ENCODE results near the gene COPE. TPM values are rescaled to one million over a fixed set of nuclear protein-coding genes. Genes with fewer than 3 reads are reported as not detected.

Gene COPE
- total RNA-seq, 1 donor from 2014 or later, result 141 TPM

DNA sequence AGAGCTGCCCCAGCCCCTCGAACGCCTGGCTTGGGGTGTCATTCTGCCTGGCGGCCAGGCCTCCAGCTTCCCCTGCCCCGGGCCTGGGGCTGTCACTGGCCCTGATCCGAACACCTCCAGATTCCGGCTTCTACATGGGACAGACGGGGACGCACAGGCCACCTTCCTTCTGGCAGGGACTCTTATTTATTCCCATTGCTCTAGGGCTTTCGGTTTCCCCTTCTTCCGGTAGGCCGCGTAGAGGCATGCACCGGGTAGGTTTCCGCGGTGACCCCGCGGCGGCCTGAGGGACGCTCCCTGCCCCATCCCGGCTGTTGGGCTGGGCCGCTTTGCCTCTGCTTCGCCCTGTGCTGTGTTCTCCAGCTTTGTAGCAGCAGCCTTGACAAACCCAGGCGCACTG, 51.4 kb downstream of the COPE start:
- Histone ChIP-seq H3K27ac (no peak overlapping the region), H3K4me3 (no peak overlapping the region), H3K4me1 (peaks cover 11% of the 10 kb centered on the region), H3K9me3 (no peaks in the 10 kb centered on the region), H3K27me3 (peaks cover 7% of the 10 kb centered on the region), H3K36me3 (peaks cover 50% of the 10 kb centered on the region)
- ATAC-seq, result no peak
- TF ChIP-seq, protein P1, sequence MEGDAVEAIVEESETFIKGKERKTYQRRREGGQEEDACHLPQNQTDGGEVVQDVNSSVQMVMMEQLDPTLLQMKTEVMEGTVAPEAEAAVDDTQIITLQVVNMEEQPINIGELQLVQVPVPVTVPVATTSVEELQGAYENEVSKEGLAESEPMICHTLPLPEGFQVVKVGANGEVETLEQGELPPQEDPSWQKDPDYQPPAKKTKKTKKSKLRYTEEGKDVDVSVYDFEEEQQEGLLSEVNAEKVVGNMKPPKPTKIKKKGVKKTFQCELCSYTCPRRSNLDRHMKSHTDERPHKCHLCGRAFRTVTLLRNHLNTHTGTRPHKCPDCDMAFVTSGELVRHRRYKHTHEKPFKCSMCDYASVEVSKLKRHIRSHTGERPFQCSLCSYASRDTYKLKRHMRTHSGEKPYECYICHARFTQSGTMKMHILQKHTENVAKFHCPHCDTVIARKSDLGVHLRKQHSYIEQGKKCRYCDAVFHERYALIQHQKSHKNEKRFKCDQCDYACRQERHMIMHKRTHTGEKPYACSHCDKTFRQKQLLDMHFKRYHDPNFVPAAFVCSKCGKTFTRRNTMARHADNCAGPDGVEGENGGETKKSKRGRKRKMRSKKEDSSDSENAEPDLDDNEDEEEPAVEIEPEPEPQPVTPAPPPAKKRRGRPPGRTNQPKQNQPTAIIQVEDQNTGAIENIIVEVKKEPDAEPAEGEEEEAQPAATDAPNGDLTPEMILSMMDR (IDR thresholded peaks at IDR 0.05), result no peak
- intact Hi-C loops (cut with DNase I), result no loop called here
- no peak for DNase-seq

DNA sequence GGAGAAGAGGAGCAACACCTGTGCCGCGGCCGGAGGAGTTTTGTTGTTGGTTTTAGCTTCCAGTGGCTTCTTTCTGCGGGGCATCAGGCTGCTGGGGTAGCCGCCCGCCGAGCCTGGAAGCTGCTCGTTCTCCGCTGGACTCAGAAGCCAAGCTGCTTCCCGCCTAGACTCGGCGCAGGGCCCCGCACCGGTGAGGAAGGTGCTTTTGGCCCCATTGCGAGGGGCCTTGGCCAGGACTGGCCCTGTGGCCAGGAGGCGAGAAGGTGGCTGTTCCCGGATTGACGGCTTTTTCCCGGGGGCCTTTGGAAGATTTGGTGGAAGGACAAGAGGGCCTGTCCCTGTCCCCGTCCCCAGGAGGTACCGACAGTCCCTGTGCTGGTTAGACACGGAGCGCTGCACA, 52.0 kb downstream of the COPE start:
- Histone ChIP-seq H3K27ac (no peak overlapping the region), H3K4me3 (no peak overlapping the region), H3K36me3 (peaks cover 56% of the 10 kb centered on the region), H3K4me1 (peaks cover 11% of the 10 kb centered on the region), H3K9me3 (no peaks in the 10 kb centered on the region), H3K27me3 (peaks cover 7% of the 10 kb centered on the region)
- intact Hi-C loops (cut with DNase I), result no loop called here
- no peak for DNase-seq
- ATAC-seq, result no peak
- TF ChIP-seq, protein P1 (IDR thresholded peaks at IDR 0.05), result no peak

DNA sequence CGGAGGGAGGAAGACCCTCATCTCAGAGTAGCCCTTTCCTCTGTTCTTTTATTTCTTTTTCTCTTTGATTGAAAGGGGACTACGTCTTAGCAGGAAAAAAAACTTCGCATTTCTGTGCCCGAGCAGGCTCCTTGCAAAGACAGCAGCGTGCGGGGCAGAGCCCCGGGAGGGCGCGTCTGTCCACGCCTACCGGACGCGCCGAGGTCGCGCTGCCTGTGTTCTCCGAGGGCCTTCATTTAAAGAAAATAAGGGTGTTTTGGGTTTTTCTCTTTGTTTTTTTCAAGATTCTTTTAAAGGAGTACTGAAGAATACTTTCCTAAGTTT, 52.4 kb downstream of the COPE start:
- Histone ChIP-seq H3K27me3 (peaks cover 7% of the 10 kb centered on the region), H3K36me3 (peaks cover 60% of the 10 kb centered on the region), H3K9me3 (no peaks in the 10 kb centered on the region), H3K4me3 (no peak overlapping the region), H3K27ac (no peak overlapping the region), H3K4me1 (peaks cover 11% of the 10 kb centered on the region)
- ATAC-seq (no peak), DNase-seq (no peak)
- TF ChIP-seq, protein P1 (IDR thresholded peaks at IDR 0.05), result no peak
- intact Hi-C loops (cut with DNase I), result no loop called here

DNA sequence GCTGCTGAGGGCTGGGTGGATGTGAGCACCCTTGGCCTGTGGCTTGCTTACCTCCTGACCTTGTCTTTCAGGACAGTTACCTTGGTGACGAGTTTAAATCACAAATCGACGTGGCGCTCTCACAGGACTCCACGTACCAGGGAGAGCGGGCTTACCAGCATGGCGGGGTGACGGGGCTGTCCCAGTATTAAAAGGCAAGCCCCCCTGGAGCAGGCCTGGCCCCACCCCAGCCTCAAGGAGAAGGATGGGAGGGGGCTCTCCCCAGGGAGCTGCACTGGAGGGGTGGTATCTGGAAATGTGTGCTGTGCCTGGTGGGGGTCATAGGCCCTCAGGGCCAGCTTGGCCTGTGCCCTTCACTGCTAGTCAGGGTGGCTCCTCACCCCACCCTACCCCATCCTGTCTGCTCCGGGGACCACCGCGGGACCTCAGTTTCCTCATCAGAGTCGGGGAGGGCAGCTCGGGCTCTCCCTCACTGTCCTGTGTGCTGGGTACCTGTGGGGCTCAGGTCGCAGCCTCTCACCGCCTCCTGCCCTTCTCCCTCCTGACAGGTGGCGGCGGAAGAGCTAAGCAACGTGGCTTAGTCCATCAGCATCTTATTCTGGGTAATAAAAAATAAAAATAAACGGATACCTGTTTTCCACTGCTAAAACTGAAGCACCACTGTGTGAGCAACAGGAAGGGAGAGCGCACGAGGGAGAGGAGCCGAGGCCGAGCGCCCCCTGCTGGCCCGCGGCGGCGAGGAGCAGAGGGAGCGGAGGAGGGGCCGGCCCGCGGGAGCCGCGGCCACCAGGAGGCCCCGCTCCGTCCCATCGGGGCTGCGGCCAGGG, 53.0 kb downstream of the COPE start:
- H3K27me3 ChIP-seq, result peaks cover 7% of the 10 kb centered on the region
- H3K4me1 ChIP-seq, result peaks cover 11% of the 10 kb centered on the region
- no peaks in the 10 kb centered on the region for H3K9me3 ChIP-seq
- DNase-seq (peak; percentile 83), ATAC-seq (peak; percentile 88)
- intact Hi-C loops (cut with DNase I), result no loop called here
- peaks cover 66% of the 10 kb centered on the region for H3K36me3 ChIP-seq
- TF ChIP-seq, protein P1 (IDR thresholded peaks at IDR 0.05), result peak; percentile 97
- H3K27ac ChIP-seq, result no peak overlapping the region
- no peak overlapping the region for H3K4me3 ChIP-seq

DNA sequence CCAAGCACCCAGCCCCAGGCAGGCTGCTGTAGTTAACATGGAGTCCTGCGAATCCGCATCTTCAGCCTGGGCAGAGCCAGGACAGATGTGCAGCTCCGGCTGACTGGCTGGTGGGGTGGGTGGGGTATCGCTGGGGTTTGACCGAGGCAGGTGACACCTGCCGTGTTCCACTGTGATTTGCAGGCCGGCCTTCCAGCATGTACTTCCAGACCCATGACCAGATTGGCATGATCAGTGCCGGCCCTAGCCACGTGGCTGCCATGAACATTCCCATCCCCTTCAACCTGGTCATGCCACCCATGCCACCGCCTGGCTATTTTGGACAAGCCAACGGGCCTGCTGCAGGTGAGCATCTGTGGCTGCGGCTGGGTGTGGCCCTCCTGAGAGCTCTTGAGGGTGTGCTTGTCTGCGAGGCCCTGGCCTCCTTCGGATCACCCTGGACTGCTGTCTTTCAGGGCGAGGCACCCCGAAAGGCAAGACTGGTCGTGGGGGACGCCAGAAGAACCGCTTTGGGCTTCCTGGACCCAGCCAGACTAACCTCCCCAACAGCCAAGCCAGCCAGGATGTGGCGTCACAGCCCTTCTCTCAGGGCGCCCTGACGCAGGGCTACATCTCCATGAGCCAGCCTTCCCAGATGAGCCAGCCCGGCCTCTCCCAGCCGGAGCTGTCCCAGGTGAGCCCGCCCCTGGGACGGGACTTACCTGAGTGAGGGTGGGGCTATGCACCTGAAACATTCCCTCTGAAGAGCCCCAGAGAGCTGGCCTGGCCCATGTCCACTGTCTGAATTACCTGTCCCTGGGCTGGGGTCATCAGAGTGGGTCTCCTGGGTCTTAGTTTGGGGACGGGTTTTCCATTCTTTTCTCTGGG, 53.8 kb downstream of the COPE start:
- H3K27me3 ChIP-seq, result peaks cover 7% of the 10 kb centered on the region
- TF ChIP-seq, protein P1 (IDR thresholded peaks at IDR 0.05), result no peak
- DNase-seq (no peak), ATAC-seq (no peak)
- H3K4me3 ChIP-seq, result no peak overlapping the region
- no peaks in the 10 kb centered on the region for H3K9me3 ChIP-seq
- no peak overlapping the region for H3K27ac ChIP-seq
- peaks cover 15% of the 10 kb centered on the region for H3K4me1 ChIP-seq
- H3K36me3 ChIP-seq, result peaks cover 74% of the 10 kb centered on the region
- intact Hi-C loops (cut with DNase I), result no loop called here

Measured in upper lobe of right lung (tissue), 1 donor.